PC-3 (cell line): ENCODE data around the gene PLAGL2. TPM values are rescaled to one million over a fixed set of nuclear protein-coding genes. Genes with fewer than 3 reads are reported as not detected.

Experiments used
- ATAC-seq: fragments of 200-7000 bp; cut with Tn5 transposase; 2 replicates; pipeline ENCODE4 v1.9.1; 2020; ENCODE audit warnings: mild to moderate bottlenecking, moderate library complexity
- BruUV-seq: library from RNA; stranded (reverse); fragments of 400-500 nt; replicated peaks from 2 replicates; lab custom pipeline; 2021; lab: Mats Ljungman, UMichigan
- CTCF ChIA-PET: fragments of 300-600 bp; sonication (Branson Sonifier 250); formaldehyde crosslinking; loops from one replicate; lab custom pipeline; 2022; ENCODE audit warnings: antibody characterized with exemption; lab: Charles Lee
- POLR2A ChIA-PET: fragments of 300-600 bp; sonication (Branson Sonifier 250); formaldehyde crosslinking; loops from one replicate; lab custom pipeline; 2022; ENCODE audit warnings: antibody characterized with exemption; ENCODE audit not compliant: unreplicated experiment; lab: Charles Lee
- DNase-seq: peaks from one replicate; pipeline ENCODE4 v3.0.0-alpha.2; 2015
- H2AFZ ChIP-seq: fragments of 300-600 bp; sonication (generic); 2 replicates; pipeline ENCODE4 v1.6.0; 2016; ENCODE audit warnings: antibody characterized with exemption, low read length
- H3F3A ChIP-seq: fragments of 300-600 bp; sonication (generic); one replicate; pipeline ENCODE4 v1.6.0; 2017; ENCODE audit warnings: antibody characterized with exemption, low read length, control low read depth, mild to moderate bottlenecking; ENCODE audit not compliant: unreplicated experiment
- H3K27ac ChIP-seq: fragments of 300-600 bp; sonication (generic); 2 replicates; pipeline ENCODE4 v1.5.1; 2016; ENCODE audit warnings: mild to moderate bottlenecking, low read length
- H3K27me3 ChIP-seq: fragments of 300-600 bp; sonication (generic); 2 replicates; pipeline ENCODE4 v1.6.1; 2016; ENCODE audit warnings: low read length, mixed read lengths
- H3K36me3 ChIP-seq: fragments of 300-600 bp; sonication (generic); 2 replicates; pipeline ENCODE4 v1.6.1; 2016; ENCODE audit warnings: low read depth, mixed run types, low read length, mixed read lengths
- H3K4me1 ChIP-seq: fragments of 300-600 bp; sonication (generic); 2 replicates; pipeline ENCODE4 v1.5.1; 2016; ENCODE audit warnings: low read length; ENCODE audit not compliant: insufficient read depth
- H3K4me2 ChIP-seq: fragments of 300-600 bp; sonication (generic); 2 replicates; pipeline ENCODE4 v1.6.0; 2016; ENCODE audit warnings: low read length
- H3K4me3 ChIP-seq: fragments of 300-600 bp; sonication (generic); 2 replicates; pipeline ENCODE4 v1.5.1; 2016; ENCODE audit warnings: mild to moderate bottlenecking, low read length, mixed read lengths
- H3K79me2 ChIP-seq: fragments of 300-600 bp; sonication (generic); 2 replicates; pipeline ENCODE4 v1.6.1; 2017; ENCODE audit warnings: low read length, mixed read lengths
- H3K9ac ChIP-seq: fragments of 300-600 bp; sonication (generic); 2 replicates; pipeline ENCODE4 v1.6.0; 2016; ENCODE audit warnings: mild to moderate bottlenecking, low read length
- H3K9me2 ChIP-seq: fragments of 300-600 bp; sonication (generic); replicated peaks from 2 replicates; pipeline ENCODE4 v1.6.1; 2016; ENCODE audit warnings: mixed run types, low read length, mixed read lengths
- H3K9me3 ChIP-seq: fragments of 300-600 bp; sonication (generic); 2 replicates; pipeline ENCODE4 v1.6.1; 2016; ENCODE audit warnings: low read length, mixed read lengths
- H4K20me1 ChIP-seq: fragments of 300-600 bp; sonication (generic); 2 replicates; pipeline ENCODE4 v1.6.1; 2016; ENCODE audit warnings: low read length, mixed read lengths
- CTCF ChIP-seq: fragments of 300-600 bp; sonication (generic); conservative IDR thresholded peaks from 2 replicates; pipeline ENCODE4 v1.5.1; 2017; ENCODE audit warnings: antibody characterized with exemption, low read depth, mild to moderate bottlenecking, low read length
- EZH2 ChIP-seq: fragments of 300-600 bp; sonication (generic); IDR thresholded peaks from one replicate; pipeline ENCODE4 v1.6.1; 2017; ENCODE audit warnings: antibody characterized with exemption, mild to moderate bottlenecking, low read length; ENCODE audit not compliant: unreplicated experiment
- EZH2phosphoT487 ChIP-seq: fragments of 300-600 bp; sonication (generic); IDR thresholded peaks from 2 replicates; pipeline ENCODE4 v1.6.1; 2018; ENCODE audit warnings: mild to moderate bottlenecking, antibody characterized with exemption, low read length, borderline replicate concordance
- intact Hi-C: fragments of 100-400 bp; cut with micrococcal nuclease; formaldehyde crosslinking; loops from 2 replicates; pipeline ENCODE4 v1.9.0; 2023
- total RNA-seq: library from RNA; depleted of rRNA; stranded (reverse); fragments of >200 nt; gene quantifications from 2 replicates; pipeline ENCODE4 v1.2.3, GENCODE V29; 2014

The PLAGL2 gene
- total RNA-seq, 1 experiment from 2014 or later, result 4.4 TPM

- Histone ChIP-seq H3K36me3 (no peaks in the 10 kb centered on the region), H3K79me2 (no peaks in the 10 kb centered on the region), H3K9me3 (no peaks in the 10 kb centered on the region), H3K9ac (no peak overlapping the region), H3F3A (no peaks in the 10 kb centered on the region), H3K27ac (no peak overlapping the region), H4K20me1 (no peaks in the 10 kb centered on the region), H3K4me3 (no peak overlapping the region), H3K27me3 (no peaks in the 10 kb centered on the region), H3K4me2 (no peak overlapping the region), H3K4me1 (peaks cover 7% of the 10 kb centered on the region), H3K9me2 (no peaks in the 10 kb centered on the region), H2AFZ (no peak overlapping the region)
- ATAC-seq (no peak), DNase-seq (no peak)
- CTCF ChIA-PET, result no interaction called here
- no TSS peak for BruUV-seq
- no peak for TF ChIP-seq EZH2
- TF ChIP-seq CTCF, result no peak
- TF ChIP-seq EZH2phosphoT487, result no peak
- intact Hi-C loops, result no loop called here
- POLR2A ChIA-PET, result no interaction called here
Measured at GRCh38 chr20:32184961-32185603, 22.5 kb downstream of the PLAGL2 start.

GRCh38 chr20:32183947-32184635 lies 23.5 kb downstream of the PLAGL2 start:
- H3K79me2 ChIP-seq, result no peaks in the 10 kb centered on the region
- H4K20me1 ChIP-seq, result no peaks in the 10 kb centered on the region
- no peaks in the 10 kb centered on the region for H3K36me3 ChIP-seq
- CTCF ChIA-PET, result no interaction called here
- no peaks in the 10 kb centered on the region for H3F3A ChIP-seq
- TF ChIP-seq CTCF, result no peak
- no peak for TF ChIP-seq EZH2
- TF ChIP-seq EZH2phosphoT487, result no peak
- H3K27me3 ChIP-seq, result no peaks in the 10 kb centered on the region
- no TSS peak for BruUV-seq
- no peak for ATAC-seq
- intact Hi-C loops, result no loop called here
- H3K9me3 ChIP-seq, result no peaks in the 10 kb centered on the region
- no peak overlapping the region for H3K4me2 ChIP-seq
- H3K9ac ChIP-seq, result no peak overlapping the region
- H3K4me1 ChIP-seq, result no peaks in the 10 kb centered on the region; the same call in 1 of the 2 replicates
- DNase-seq, result no peak
- no peaks in the 10 kb centered on the region for H3K9me2 ChIP-seq
- no peak overlapping the region for H2AFZ ChIP-seq
- H3K4me3 ChIP-seq, result no peak overlapping the region
- POLR2A ChIA-PET, result no interaction called here
- H3K27ac ChIP-seq, result no peak overlapping the region

GRCh38 chr20:32181606-32182005 lies 25.9 kb downstream of the PLAGL2 start:
- Histone ChIP-seq H3K4me2 (no peak overlapping the region), H3K36me3 (no peaks in the 10 kb centered on the region), H3K4me1 (no peaks in the 10 kb centered on the region), H3K79me2 (no peaks in the 10 kb centered on the region), H3K9ac (no peak overlapping the region), H3K9me2 (no peaks in the 10 kb centered on the region), H2AFZ (no peak overlapping the region), H3K27me3 (no peaks in the 10 kb centered on the region), H3K27ac (no peak overlapping the region), H3K4me3 (no peak overlapping the region), H4K20me1 (no peaks in the 10 kb centered on the region), H3F3A (no peaks in the 10 kb centered on the region), H3K9me3 (no peaks in the 10 kb centered on the region)
- no peak for DNase-seq
- intact Hi-C loops, result no loop called here
- no peak for ATAC-seq
- no TSS peak for BruUV-seq
- POLR2A ChIA-PET, result no interaction called here
- CTCF ChIA-PET, result no interaction called here
- no peak for TF ChIP-seq CTCF
- no peak for TF ChIP-seq EZH2phosphoT487
- TF ChIP-seq EZH2, result no peak
